Measurements from ENCODE around the gene WIZ. TPM values are rescaled to one million over a fixed set of nuclear protein-coding genes. Genes with fewer than 3 reads are reported as not detected.
"Not testable (repeated sequence)": the region's sequence is repeated elsewhere in the genome, so short reads cannot be mapped to it uniquely, and the experiment has no call there.

Gene WIZ
- total RNA-seq, 4 donors from 2014 or later = 23.0 to 48.5 (median 29.6) TPM

- no peaks in the 10 kb centered on the region for H3K9me3 ChIP-seq
- H3K27ac ChIP-seq = no peak overlapping the region
- H3K36me3 ChIP-seq = peaks cover 55 to 76% of the 10 kb centered on the region in 2 donors
- H3K27me3 ChIP-seq = no peaks in the 10 kb centered on the region
- no peaks in the 10 kb centered on the region for H3K4me1 ChIP-seq
- intact Hi-C loops (cut with DNase I) = no loop called here
- no peak for TF ChIP-seq POLR2A (IDR thresholded peaks at IDR 0.05)
- no peak for TF ChIP-seq CTCF (IDR thresholded peaks at IDR 0.05)
- DNase-seq = no peak
- 96 to 98% methylated on average over 3 of the region's 3 CpGs for WGBS, 2 donors
- no peak overlapping the region for H3K4me3 ChIP-seq (replicated peaks in 1 of 3)
Observed at GRCh38 chr19:15396436-15396835, 53.3 kb downstream of the WIZ start.

GRCh38 chr19:15395251-15395650 is 54.5 kb downstream of the WIZ start:
- H3K4me1 ChIP-seq; intact Hi-C loops (cut with DNase I); H3K27ac ChIP-seq; H3K9me3 ChIP-seq; DNase-seq; H3K4me3 ChIP-seq (replicated peaks in 1 of 3); H3K27me3 ChIP-seq: not testable (repeated sequence)
- 94 to 95% methylated on average over 17 of the region's 17 CpGs for WGBS, 2 donors
- H3K36me3 ChIP-seq = peaks cover 44 to 68% of the 10 kb centered on the region in 2 donors

- H3K27ac ChIP-seq = no peak overlapping the region
- no peak for TF ChIP-seq CTCF (IDR thresholded peaks at IDR 0.05)
- TF ChIP-seq POLR2A (IDR thresholded peaks at IDR 0.05) = no peak
- 94 to 96% methylated on average over 5 of the region's 5 CpGs for WGBS, 2 donors
- no peak overlapping the region for H3K4me3 ChIP-seq (replicated peaks in 1 of 3)
- H3K4me1 ChIP-seq = no peaks in the 10 kb centered on the region
- no peak for DNase-seq
- no peaks in the 10 kb centered on the region for H3K9me3 ChIP-seq
- intact Hi-C loops (cut with DNase I) = no loop called here
- H3K36me3 ChIP-seq = peaks cover 36 to 64% of the 10 kb centered on the region in 2 donors
- H3K27me3 ChIP-seq = no peaks in the 10 kb centered on the region
Observed at GRCh38 chr19:15394426-15394825, 55.3 kb downstream of the WIZ start.

GRCh38 chr19:15393963-15394362 is 55.8 kb downstream of the WIZ start:
- H3K36me3 ChIP-seq = peaks cover 31 to 59% of the 10 kb centered on the region in 2 donors
- H3K27me3 ChIP-seq = no peaks in the 10 kb centered on the region
- H3K4me3 ChIP-seq (replicated peaks in 1 of 3) = no peak overlapping the region

GRCh38 chr19:15390814-15391213 is 58.9 kb downstream of the WIZ start:
- Histone ChIP-seq H3K27ac (no peak overlapping the region), H3K4me1 (no peaks in the 10 kb centered on the region), H3K9me3 (no peaks in the 10 kb centered on the region), H3K27me3 (no peaks in the 10 kb centered on the region), H3K36me3 (peaks cover 0 to 36% of the 10 kb centered on the region in 2 donors), H3K4me3 (replicated peaks in 1 of 3) (no peak overlapping the region)
- 84 to 89% methylated on average over 2 of the region's 2 CpGs for WGBS, 2 donors
- no peak for TF ChIP-seq POLR2A (IDR thresholded peaks at IDR 0.05)
- TF ChIP-seq CTCF (IDR thresholded peaks at IDR 0.05) = no peak
- DNase-seq = no peak
- intact Hi-C loops (cut with DNase I) = no loop called here

More at GRCh38 chr19:15393963-15394362, 55.8 kb downstream of the WIZ start:
- TF ChIP-seq POLR2A (IDR thresholded peaks at IDR 0.05) (no peak), CTCF (IDR thresholded peaks at IDR 0.05) (no peak)
- intact Hi-C loops (cut with DNase I) = no loop called here
- DNase-seq = no peak
- H3K27ac ChIP-seq = no peak overlapping the region
- no peaks in the 10 kb centered on the region for H3K4me1 ChIP-seq
- no peaks in the 10 kb centered on the region for H3K9me3 ChIP-seq

GRCh38 chr19:15381864-15382263 is 67.9 kb downstream of the WIZ start:
- 93 to 95% methylated on average over 6 of the region's 6 CpGs for WGBS, 2 donors
- Histone ChIP-seq H3K9me3 (no peaks in the 10 kb centered on the region), H3K27ac (no peak overlapping the region), H3K27me3 (no peaks in the 10 kb centered on the region), H3K36me3 (no peaks in the 10 kb centered on the region), H3K4me3 (replicated peaks in 1 of 3) (no peak overlapping the region), H3K4me1 (peaks cover 19 to 25% of the 10 kb centered on the region in 2 donors)
- DNase-seq = no peak
- TF ChIP-seq POLR2A (IDR thresholded peaks at IDR 0.05) = no peak
- no peak for TF ChIP-seq CTCF (IDR thresholded peaks at IDR 0.05)
- intact Hi-C loops (cut with DNase I) = loop anchor here (5.0 kb wide), 1 partner anchor 35 kb away; the partner anchor contains the start of gene AKAP8L
